ENCODE results near the gene GDF7. TPM values are rescaled to one million over a fixed set of nuclear protein-coding genes. Genes with fewer than 3 reads are reported as not detected.

GDF7 gene
- total and polyA plus RNA-seq, 4 donors: 0.74 to 1.7 (median 1.2) TPM

DNA sequence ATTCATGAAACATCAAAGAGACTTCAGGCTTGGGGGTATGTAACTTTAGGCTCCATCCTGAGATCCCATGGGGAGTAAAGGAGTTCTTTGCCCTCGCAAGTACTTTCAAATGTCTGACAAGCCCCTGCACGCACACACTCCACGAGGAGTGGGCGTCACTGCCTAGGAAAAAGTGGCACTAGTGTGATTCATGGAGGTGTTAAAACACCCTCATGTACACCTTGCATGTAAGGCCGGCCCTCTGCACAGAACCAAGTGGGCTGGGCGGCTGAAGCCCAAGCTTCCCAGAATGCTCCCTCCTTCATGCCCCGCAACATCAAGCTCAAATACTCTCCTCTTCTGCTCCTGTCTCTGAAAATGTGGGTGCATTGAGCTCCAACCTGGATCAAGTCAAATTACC is 23.9 kb upstream of the GDF7 start:
- WGBS (ENCODE audit: insufficient coverage): 93% methylated on average over 6 of the region's 7 CpGs
- no peak overlapping the region for H3K4me3 ChIP-seq (ENCODE audit: low read depth, low read length)
- no peaks in the 10 kb centered on the region for H3K27me3 ChIP-seq (ENCODE audit: control insufficient read depth, insufficient read depth, low read length)
- H3K36me3 ChIP-seq (ENCODE audit: control insufficient read depth, insufficient read depth, low read length): peaks cover 82% of the 10 kb centered on the region
- H3K4me1 ChIP-seq (ENCODE audit: control insufficient read depth, insufficient read depth, low read length): peaks cover 28% of the 10 kb centered on the region
- no peak overlapping the region for H3K27ac ChIP-seq (ENCODE audit: low read depth, low read length)
- no peaks in the 10 kb centered on the region for H3K9me3 ChIP-seq (ENCODE audit: control insufficient read depth, insufficient read depth, low read length)
- DNase-seq (ENCODE audit: low read depth in 4 of 6, low spot score in 6 of 6): no peak

DNA sequence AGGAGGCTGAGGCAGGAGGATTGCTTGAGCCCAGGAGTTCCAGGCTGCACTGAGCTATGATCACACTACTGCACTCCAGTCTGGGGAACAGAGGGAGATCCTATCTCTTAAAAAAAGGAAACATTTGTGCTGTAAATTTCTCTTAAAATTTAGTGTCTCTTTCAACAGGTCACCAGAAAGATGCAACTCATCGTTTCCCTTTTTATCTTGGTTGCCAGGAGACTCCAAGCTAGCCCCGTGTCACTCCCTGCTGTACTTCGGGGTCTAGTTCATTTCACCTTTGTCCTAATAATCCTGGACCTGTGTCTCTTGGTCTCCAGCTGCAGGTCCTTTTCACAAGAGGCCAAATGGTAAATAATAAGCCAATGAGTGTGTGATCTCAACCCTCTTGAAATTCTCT is 23.1 kb upstream of the GDF7 start:
- H3K9me3 ChIP-seq (ENCODE audit: control insufficient read depth, insufficient read depth, low read length): no peaks in the 10 kb centered on the region
- 82% methylated on average over 3 of the region's 3 CpGs for WGBS (ENCODE audit: insufficient coverage)
- peaks cover 75% of the 10 kb centered on the region for H3K36me3 ChIP-seq (ENCODE audit: control insufficient read depth, insufficient read depth, low read length)
- no peak overlapping the region for H3K27ac ChIP-seq (ENCODE audit: low read depth, low read length)
- DNase-seq (ENCODE audit: low read depth in 4 of 6, low spot score in 6 of 6): no peak
- H3K4me1 ChIP-seq (ENCODE audit: control insufficient read depth, insufficient read depth, low read length): peaks cover 35% of the 10 kb centered on the region
- no peak overlapping the region for H3K4me3 ChIP-seq (ENCODE audit: low read depth, low read length)
- no peaks in the 10 kb centered on the region for H3K27me3 ChIP-seq (ENCODE audit: control insufficient read depth, insufficient read depth, low read length)

DNA sequence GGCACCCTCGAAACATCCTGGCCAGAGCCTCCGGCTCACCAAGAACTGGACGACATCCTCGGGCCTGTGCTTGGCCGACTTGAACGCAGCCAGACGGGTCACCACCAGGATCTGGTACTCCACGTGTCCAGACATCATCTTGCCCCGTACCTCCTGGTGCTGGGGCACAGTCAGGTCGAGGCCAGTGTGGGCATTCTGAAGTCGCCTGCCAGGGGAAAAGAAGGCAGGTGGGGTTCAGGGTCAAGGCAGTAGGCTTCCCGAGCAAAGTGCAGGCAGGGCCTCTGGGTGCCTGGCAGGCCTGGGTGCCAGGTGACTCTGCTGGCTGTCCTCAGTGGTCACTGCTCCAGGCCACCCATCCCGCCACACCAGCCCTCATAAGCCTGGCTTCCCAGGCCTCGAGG is 21.6 kb upstream of the GDF7 start:
- Histone ChIP-seq H3K36me3 (ENCODE audit: control insufficient read depth, insufficient read depth, low read length) (peaks cover 64% of the 10 kb centered on the region), H3K27me3 (ENCODE audit: control insufficient read depth, insufficient read depth, low read length) (no peaks in the 10 kb centered on the region), H3K27ac (ENCODE audit: low read depth, low read length) (no peak overlapping the region), H3K9me3 (ENCODE audit: control insufficient read depth, insufficient read depth, low read length) (no peaks in the 10 kb centered on the region), H3K4me1 (ENCODE audit: control insufficient read depth, insufficient read depth, low read length) (peaks cover 49% of the 10 kb centered on the region), H3K4me3 (ENCODE audit: low read depth, low read length) (no peak overlapping the region)
- WGBS (ENCODE audit: insufficient coverage): 98% methylated on average over 11 of the region's 14 CpGs
- no peak for DNase-seq (ENCODE audit: low read depth in 4 of 6, low spot score in 6 of 6)

DNA sequence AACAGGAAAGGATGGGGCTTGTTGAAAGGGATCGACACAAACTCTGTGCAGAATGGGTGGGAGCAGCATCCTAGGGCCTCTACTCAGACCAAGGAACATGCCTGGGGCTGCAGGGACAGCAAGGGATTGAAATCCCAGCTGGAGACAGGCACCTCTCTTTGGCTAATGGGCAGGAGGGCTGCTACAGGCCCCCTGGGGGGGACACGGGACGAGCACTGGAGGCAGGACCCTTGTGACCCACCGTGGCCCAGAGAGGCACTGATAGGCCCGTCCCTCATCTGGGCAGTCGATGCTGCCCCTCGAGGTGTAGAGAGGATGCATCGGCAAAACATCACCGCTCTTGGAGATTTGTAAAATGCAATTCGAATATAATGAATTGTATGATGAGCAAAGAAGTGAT is 21.2 kb upstream of the GDF7 start:
- Histone ChIP-seq H3K27ac (ENCODE audit: low read depth, low read length) (no peak overlapping the region), H3K27me3 (ENCODE audit: control insufficient read depth, insufficient read depth, low read length) (no peaks in the 10 kb centered on the region), H3K4me3 (ENCODE audit: low read depth, low read length) (no peak overlapping the region), H3K36me3 (ENCODE audit: control insufficient read depth, insufficient read depth, low read length) (peaks cover 59% of the 10 kb centered on the region), H3K9me3 (ENCODE audit: control insufficient read depth, insufficient read depth, low read length) (no peaks in the 10 kb centered on the region), H3K4me1 (ENCODE audit: control insufficient read depth, insufficient read depth, low read length) (peaks cover 49% of the 10 kb centered on the region)
- no peak for DNase-seq (ENCODE audit: low read depth in 4 of 6, low spot score in 6 of 6)
- 69% methylated on average over 7 of the region's 10 CpGs for WGBS (ENCODE audit: insufficient coverage)

DNA sequence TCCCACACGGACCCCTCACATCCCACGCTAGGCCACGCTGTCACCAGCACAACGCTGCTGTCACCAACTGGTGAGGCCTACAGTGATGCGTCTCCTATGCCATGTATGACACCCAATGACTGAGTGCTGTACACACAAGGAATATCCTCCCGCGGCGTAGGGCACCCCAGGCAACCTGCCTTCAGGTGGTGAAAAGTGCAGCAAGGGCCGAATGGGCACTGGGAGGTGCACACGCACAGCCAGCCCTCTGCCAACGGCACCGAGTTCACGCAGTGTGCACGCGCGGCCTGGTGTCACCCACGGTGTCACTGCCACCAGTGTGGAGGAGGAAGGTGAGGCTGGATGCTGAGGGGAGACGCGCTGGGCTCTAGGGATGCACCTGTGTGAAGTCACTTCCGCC is 20.5 kb upstream of the GDF7 start:
- WGBS (ENCODE audit: insufficient coverage): 96% methylated on average over 20 of the region's 20 CpGs
- Histone ChIP-seq H3K4me1 (ENCODE audit: control insufficient read depth, insufficient read depth, low read length) (peaks cover 44% of the 10 kb centered on the region), H3K4me3 (ENCODE audit: low read depth, low read length) (no peak overlapping the region), H3K27me3 (ENCODE audit: control insufficient read depth, insufficient read depth, low read length) (no peaks in the 10 kb centered on the region), H3K9me3 (ENCODE audit: control insufficient read depth, insufficient read depth, low read length) (no peaks in the 10 kb centered on the region), H3K27ac (ENCODE audit: low read depth, low read length) (no peak overlapping the region), H3K36me3 (ENCODE audit: control insufficient read depth, insufficient read depth, low read length) (peaks cover 54% of the 10 kb centered on the region)
- DNase-seq (ENCODE audit: low read depth in 4 of 6, low spot score in 6 of 6): no peak

DNA sequence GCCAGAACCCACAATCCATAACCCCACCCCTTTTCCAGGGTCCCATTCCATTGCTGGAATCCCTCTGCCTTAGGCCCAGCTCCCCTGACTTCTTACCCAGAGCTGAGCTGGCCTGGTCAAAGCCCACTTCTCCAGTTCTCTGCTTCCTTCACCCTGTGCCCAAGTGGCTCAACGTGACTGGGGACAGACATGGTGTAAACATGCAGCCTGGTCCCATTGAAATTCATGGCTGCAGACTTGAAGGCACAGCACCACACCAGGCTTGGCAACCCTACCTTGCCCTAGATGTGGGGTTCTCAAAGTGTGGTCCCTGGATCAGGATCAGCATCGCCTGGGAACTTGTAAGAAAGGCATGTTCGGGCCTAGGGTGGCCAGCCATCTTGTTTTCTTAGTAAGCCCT is 19.7 kb upstream of the GDF7 start:
- H3K27me3 ChIP-seq (ENCODE audit: control insufficient read depth, insufficient read depth, low read length): no peaks in the 10 kb centered on the region
- WGBS (ENCODE audit: insufficient coverage): 88% methylated on average over 1 of the region's 3 CpGs
- H3K27ac ChIP-seq (ENCODE audit: low read depth, low read length): no peak overlapping the region
- H3K36me3 ChIP-seq (ENCODE audit: control insufficient read depth, insufficient read depth, low read length): peaks cover 46% of the 10 kb centered on the region
- peaks cover 43% of the 10 kb centered on the region for H3K4me1 ChIP-seq (ENCODE audit: control insufficient read depth, insufficient read depth, low read length)
- no peaks in the 10 kb centered on the region for H3K9me3 ChIP-seq (ENCODE audit: control insufficient read depth, insufficient read depth, low read length)
- H3K4me3 ChIP-seq (ENCODE audit: low read depth, low read length): no peak overlapping the region
- DNase-seq (ENCODE audit: low read depth in 4 of 6, low spot score in 6 of 6): no peak

DNA sequence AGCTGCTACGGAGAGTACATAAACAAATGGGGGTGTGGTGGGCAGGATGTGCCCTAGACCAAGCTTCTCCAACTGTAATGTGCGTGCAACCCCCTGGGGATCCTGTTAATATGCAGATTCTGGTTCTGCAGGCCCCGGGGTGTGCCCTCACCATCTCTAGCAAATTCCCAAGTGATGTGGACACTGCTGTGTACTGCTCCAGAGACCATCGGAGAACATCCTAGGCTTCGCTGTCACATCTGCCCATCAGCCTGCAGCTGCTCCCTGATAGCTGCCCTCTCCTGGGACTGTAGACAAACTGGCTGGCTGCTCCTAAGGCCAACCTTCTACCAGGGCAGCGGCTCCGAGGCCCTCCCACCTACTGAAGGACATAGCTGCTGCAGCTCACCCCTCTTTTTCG is 19.2 kb upstream of the GDF7 start:
- 67% methylated on average over 7 of the region's 8 CpGs for WGBS (ENCODE audit: insufficient coverage)
- DNase-seq (ENCODE audit: low read depth in 4 of 6, low spot score in 6 of 6): no peak
- H3K27ac ChIP-seq (ENCODE audit: low read depth, low read length): no peak overlapping the region

DNA sequence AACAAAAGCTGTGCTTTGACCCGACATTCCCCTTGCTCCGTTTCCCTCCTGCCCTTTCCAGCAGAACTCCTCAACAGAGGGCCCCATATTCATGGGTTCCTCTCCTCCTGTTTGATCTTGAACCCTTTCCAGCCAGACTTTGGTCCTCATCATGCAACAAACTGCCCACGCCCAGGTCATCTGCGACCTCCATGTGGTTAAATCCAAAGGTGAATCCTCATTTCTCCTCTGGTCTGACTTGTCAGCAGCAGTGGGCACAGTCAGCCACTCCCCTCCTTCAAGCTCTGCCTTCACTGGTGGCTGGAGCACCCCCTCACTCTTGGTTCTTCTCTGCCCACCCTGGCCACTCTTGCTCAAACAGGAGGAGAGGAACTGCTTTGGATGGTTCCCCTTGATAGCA is 18.7 kb upstream of the GDF7 start:
- DNase-seq (ENCODE audit: low read depth in 4 of 6, low spot score in 6 of 6): no peak
- Histone ChIP-seq H3K4me3 (ENCODE audit: low read depth, low read length) (no peak overlapping the region), H3K27me3 (ENCODE audit: control insufficient read depth, insufficient read depth, low read length) (no peaks in the 10 kb centered on the region), H3K36me3 (ENCODE audit: control insufficient read depth, insufficient read depth, low read length) (peaks cover 37% of the 10 kb centered on the region), H3K4me1 (ENCODE audit: control insufficient read depth, insufficient read depth, low read length) (peaks cover 37% of the 10 kb centered on the region), H3K27ac (ENCODE audit: low read depth, low read length) (no peak overlapping the region), H3K9me3 (ENCODE audit: control insufficient read depth, insufficient read depth, low read length) (no peaks in the 10 kb centered on the region)
- 69% methylated on average over 4 of the region's 4 CpGs for WGBS (ENCODE audit: insufficient coverage)

More for the DNA sequence above, 19.2 kb upstream of the GDF7 start:
- Histone ChIP-seq H3K4me3 (ENCODE audit: low read depth, low read length) (no peak overlapping the region), H3K9me3 (ENCODE audit: control insufficient read depth, insufficient read depth, low read length) (no peaks in the 10 kb centered on the region), H3K27me3 (ENCODE audit: control insufficient read depth, insufficient read depth, low read length) (no peaks in the 10 kb centered on the region), H3K4me1 (ENCODE audit: control insufficient read depth, insufficient read depth, low read length) (peaks cover 37% of the 10 kb centered on the region), H3K36me3 (ENCODE audit: control insufficient read depth, insufficient read depth, low read length) (peaks cover 41% of the 10 kb centered on the region)

DNA sequence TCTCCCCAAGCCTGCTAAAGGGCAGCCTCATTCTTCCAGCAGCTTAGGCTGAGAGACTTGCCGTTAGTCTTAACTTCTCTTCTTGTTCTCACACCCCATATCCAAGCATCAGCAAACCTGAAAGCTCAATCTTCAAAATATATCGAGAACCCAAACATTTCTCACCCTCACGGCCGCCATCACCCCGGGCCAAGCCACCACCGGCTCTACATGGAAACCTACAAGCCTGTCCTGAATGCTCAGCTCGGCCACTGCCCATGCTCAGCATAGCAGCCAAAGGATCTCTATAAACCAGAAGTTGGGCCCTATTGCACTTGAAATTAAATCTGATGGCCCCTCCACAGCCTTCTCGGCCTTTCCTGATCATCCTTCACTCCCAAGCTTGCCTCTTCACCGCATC is 18.1 kb upstream of the GDF7 start:
- H3K4me1 ChIP-seq (ENCODE audit: control insufficient read depth, insufficient read depth, low read length): peaks cover 37% of the 10 kb centered on the region
- H3K36me3 ChIP-seq (ENCODE audit: control insufficient read depth, insufficient read depth, low read length): peaks cover 33% of the 10 kb centered on the region
- H3K27ac ChIP-seq (ENCODE audit: low read depth, low read length): no peak overlapping the region
- H3K9me3 ChIP-seq (ENCODE audit: control insufficient read depth, insufficient read depth, low read length): no peaks in the 10 kb centered on the region
- H3K4me3 ChIP-seq (ENCODE audit: low read depth, low read length): no peak overlapping the region
- no peaks in the 10 kb centered on the region for H3K27me3 ChIP-seq (ENCODE audit: control insufficient read depth, insufficient read depth, low read length)
- DNase-seq (ENCODE audit: low read depth in 4 of 6, low spot score in 6 of 6): no peak
- 93% methylated on average over 9 of the region's 9 CpGs for WGBS (ENCODE audit: insufficient coverage)

DNA sequence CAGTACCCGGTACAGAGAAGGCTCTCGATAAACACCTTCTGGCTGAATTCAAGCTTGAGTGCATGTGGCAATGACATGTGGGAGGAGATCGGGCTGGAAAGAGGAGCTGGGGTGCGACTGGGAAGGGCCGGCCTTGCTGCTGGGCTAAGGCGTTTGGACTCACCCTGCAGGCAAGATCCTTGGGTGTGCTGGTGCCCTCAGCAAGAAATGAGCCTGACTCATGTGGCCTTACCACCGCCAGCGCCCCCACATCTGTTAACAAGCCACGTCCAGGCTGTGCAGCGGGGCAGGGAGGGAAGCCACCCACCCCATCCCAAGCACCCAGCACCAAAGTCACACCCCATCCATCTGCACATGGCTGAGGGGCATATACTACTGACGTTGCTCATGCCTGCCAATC is 17.4 kb upstream of the GDF7 start:
- Histone ChIP-seq H3K27ac (ENCODE audit: low read depth, low read length) (no peak overlapping the region), H3K4me1 (ENCODE audit: control insufficient read depth, insufficient read depth, low read length) (peaks cover 37% of the 10 kb centered on the region), H3K9me3 (ENCODE audit: control insufficient read depth, insufficient read depth, low read length) (no peaks in the 10 kb centered on the region), H3K4me3 (ENCODE audit: low read depth, low read length) (no peak overlapping the region), H3K27me3 (ENCODE audit: control insufficient read depth, insufficient read depth, low read length) (no peaks in the 10 kb centered on the region), H3K36me3 (ENCODE audit: control insufficient read depth, insufficient read depth, low read length) (peaks cover 27% of the 10 kb centered on the region)
- WGBS (ENCODE audit: insufficient coverage): 86% methylated on average over 8 of the region's 11 CpGs
- DNase-seq (ENCODE audit: low read depth in 4 of 6, low spot score in 6 of 6): no peak
